GM18502 (cell line): ENCODE results near the gene ZNF442.
"Not testable (repeated sequence)": the region's sequence is repeated elsewhere in the genome, so short reads cannot be mapped to it uniquely, and the experiment has no call there.

Source experiments
- ATAC-seq: cut with Tn5 transposase; IDR thresholded peaks from one replicate; pipeline ENCODE4 v1.9.1; 2021; ENCODE audit warnings: mild to moderate bottlenecking; ENCODE audit not compliant: unreplicated experiment, poor library complexity

The ZNF442 gene

GRCh38 chr19:12331211-12331941, 34.1 kb downstream of the ZNF442 start:
- ATAC-seq: no peak

DNA sequence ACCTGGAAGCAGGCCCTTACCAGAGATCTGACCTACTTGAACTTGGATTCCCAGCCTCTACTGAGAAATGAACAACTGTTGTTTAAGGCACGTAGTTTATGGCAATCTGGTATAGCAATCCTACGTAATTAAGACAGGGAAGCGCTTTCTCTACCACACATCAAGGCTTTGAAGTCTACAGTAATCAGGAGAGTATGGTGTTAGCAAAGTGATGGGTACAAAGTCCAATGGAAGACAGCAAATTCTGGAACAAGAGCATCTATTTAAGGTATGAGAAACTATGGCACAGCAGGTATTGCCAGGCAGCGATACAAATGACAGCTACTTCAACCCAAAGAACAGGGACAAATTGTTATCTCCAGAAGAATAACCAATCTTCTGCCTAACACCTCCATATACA, 35.1 kb downstream of the ZNF442 start:
- no peak for ATAC-seq

GRCh38 chr19:12325690-12326089, 39.8 kb downstream of the ZNF442 start:
- no peak for ATAC-seq

DNA sequence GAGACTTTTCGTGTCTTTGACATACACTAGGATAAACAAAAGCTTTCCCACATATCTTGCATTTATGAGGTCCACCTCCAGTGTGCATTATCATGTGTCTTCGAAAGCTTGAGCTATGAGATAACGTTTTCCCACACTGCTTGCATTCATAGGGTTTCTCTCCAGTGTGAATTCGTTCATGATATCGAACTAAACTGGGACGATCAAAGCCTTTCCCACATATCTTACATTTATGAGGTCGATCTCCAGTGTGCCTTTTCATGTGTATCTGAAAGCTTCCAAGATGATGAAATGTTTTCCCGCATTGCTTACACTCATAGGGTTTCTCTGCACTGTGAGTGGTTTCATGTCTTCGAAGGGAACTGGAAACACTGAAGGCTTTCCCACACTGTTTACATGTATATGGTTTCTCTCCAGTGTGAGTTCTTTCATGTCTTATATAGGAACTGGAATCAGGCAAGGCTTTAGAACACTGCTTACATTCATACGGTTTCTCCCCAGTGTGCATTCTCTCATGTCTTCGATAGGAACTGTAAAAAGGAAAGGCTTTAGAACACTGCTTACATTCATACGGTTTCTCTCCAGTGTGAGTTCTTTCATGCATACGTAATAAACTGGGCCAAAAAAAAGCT, 46.6 kb downstream of the ZNF442 start:
- no peak for ATAC-seq

GRCh38 chr19:12314553-12314952, 50.9 kb downstream of the ZNF442 start:
- ATAC-seq: no peak

GRCh38 chr19:12308891-12309290, 56.6 kb downstream of the ZNF442 start:
- ATAC-seq: not testable (repeated sequence)
